Lower lobe of right lung (tissue), 2 donors: ENCODE results near the gene RGP1. TPM values are rescaled to one million over a fixed set of nuclear protein-coding genes. Genes with fewer than 3 reads are reported as not detected.

Experiments used
- ATAC-seq, 2 donors: fragments of 200-7000 bp; cut with Tn5 transposase; one replicate each; pipeline ENCODE4 v1.9.1; 2020 to 2022; ENCODE audit warnings: mild to moderate bottlenecking in 2 of 2, moderate library complexity in 2 of 2
- DNase-seq: peaks from one replicate; pipeline ENCODE4 v3.0.0-alpha.2; 2020
- H3K27ac ChIP-seq: fragments of 200-600 bp; one replicate; pipeline ENCODE4 v1.8.0; 2022
- H3K27me3 ChIP-seq: fragments of 200-600 bp; one replicate; pipeline ENCODE4 v1.8.0; 2022; ENCODE audit warnings: low read depth
- H3K36me3 ChIP-seq: fragments of 200-600 bp; one replicate; pipeline ENCODE4 v1.8.0; 2022; ENCODE audit warnings: mild to moderate bottlenecking
- H3K4me1 ChIP-seq: fragments of 200-600 bp; one replicate; pipeline ENCODE4 v1.8.0; 2022
- H3K4me3 ChIP-seq: fragments of 200-600 bp; one replicate; pipeline ENCODE4 v1.8.0; 2022; ENCODE audit warnings: mild to moderate bottlenecking
- H3K9me3 ChIP-seq: fragments of 200-600 bp; one replicate; pipeline ENCODE4 v1.8.0; 2022
- intact Hi-C: fragments of 100-400 bp; cut with DNase I; formaldehyde crosslinking; loops from one replicate; pipeline ENCODE4 v1.11.0; 2022
- total RNA-seq: library from RNA; stranded (reverse); fragmentation: NEBNext Ultra II Directional; extraction: Animal tissue kit (Norgen Biotek cat#: 25700); gene quantifications from one replicate; pipeline ENCODE4 v1.2.1, GENCODE V29; 2021
- TF ChIP-seq, protein P1 (sequence below): fragments of 200-600 bp; IDR thresholded peaks from one replicate; pipeline ENCODE4 v1.8.0; 2022; ENCODE audit warnings: antibody characterized with exemption, mild to moderate bottlenecking
- donor health status: DM: no; HTN: yes; CAD: no; lungs with severe emphysema.

RGP1 gene
- total RNA-seq, 1 donor from 2014 or later, result 29.6 TPM

DNA sequence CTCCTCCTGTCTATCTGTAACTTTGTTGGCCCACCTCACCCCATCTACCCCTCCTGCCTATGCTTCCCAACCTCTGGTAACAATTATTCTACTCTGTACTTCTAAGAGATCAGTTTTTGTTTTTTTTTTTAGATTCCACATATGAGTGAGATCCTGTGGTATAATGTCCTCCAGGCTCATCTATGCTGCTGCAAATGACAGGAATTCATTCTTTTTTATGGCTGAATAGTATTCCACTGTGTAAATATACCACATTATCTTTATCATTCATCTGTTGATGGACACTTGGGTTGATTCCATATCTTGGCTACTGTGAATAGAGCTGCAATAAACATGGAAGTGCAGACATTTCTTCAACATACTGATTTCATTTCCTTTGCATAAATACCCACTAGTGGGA lies 34.3 kb downstream of the RGP1 start:
- TF ChIP-seq, protein P1, sequence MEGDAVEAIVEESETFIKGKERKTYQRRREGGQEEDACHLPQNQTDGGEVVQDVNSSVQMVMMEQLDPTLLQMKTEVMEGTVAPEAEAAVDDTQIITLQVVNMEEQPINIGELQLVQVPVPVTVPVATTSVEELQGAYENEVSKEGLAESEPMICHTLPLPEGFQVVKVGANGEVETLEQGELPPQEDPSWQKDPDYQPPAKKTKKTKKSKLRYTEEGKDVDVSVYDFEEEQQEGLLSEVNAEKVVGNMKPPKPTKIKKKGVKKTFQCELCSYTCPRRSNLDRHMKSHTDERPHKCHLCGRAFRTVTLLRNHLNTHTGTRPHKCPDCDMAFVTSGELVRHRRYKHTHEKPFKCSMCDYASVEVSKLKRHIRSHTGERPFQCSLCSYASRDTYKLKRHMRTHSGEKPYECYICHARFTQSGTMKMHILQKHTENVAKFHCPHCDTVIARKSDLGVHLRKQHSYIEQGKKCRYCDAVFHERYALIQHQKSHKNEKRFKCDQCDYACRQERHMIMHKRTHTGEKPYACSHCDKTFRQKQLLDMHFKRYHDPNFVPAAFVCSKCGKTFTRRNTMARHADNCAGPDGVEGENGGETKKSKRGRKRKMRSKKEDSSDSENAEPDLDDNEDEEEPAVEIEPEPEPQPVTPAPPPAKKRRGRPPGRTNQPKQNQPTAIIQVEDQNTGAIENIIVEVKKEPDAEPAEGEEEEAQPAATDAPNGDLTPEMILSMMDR, result no peak
- no peak for ATAC-seq
- Histone ChIP-seq H3K4me3 (no peak overlapping the region), H3K4me1 (no peaks in the 10 kb centered on the region), H3K36me3 (peaks cover 12% of the 10 kb centered on the region), H3K9me3 (no peaks in the 10 kb centered on the region), H3K27ac (no peak overlapping the region), H3K27me3 (no peaks in the 10 kb centered on the region)
- no peak for DNase-seq
- intact Hi-C loops, result no loop called here

DNA sequence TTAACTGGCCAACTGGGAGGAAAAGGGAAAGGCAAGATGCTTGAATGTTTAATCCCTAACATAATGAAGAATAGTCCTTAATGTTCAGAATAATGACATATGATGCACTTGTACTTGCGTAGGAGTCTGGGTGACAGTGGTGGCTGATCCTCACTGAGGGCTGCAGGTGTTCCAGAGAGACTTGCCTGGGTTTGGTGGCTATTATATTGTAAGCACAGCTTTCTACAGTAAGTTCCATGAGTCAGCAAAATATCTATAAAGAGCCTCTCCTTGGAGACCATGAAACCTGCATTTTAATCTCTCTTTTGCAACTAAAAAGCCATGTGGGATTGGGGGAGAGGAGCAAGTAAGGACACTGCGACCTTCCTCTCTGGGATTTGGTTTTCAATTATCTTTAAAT lies 40.5 kb downstream of the RGP1 start:
- intact Hi-C loops, result no loop called here
- DNase-seq (no peak), ATAC-seq (no peak)
- Histone ChIP-seq H3K27ac (no peak overlapping the region), H3K9me3 (no peaks in the 10 kb centered on the region), H3K36me3 (peaks cover 12% of the 10 kb centered on the region), H3K27me3 (no peaks in the 10 kb centered on the region), H3K4me3 (no peak overlapping the region), H3K4me1 (peaks cover 30% of the 10 kb centered on the region)
- TF ChIP-seq, protein P1, result no peak

DNA sequence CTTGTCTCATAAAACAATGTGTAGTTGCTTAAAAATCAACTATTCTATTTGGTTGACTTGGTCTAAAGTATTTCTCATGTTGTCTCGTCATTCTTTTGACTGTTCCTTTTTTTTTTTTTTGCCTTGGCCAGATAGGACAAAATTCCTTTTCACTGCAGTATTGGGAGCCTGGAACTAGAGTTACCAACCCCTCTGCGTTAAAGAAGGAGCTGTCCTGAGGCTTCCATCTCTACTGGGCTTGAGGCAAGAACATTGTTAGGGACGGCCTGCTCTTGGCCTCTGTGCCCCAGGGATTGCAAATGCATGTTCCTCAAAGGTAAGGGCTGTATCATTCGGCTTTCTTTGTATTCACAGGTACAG lies 40.9 kb downstream of the RGP1 start:
- Histone ChIP-seq H3K9me3 (no peaks in the 10 kb centered on the region), H3K4me3 (no peak overlapping the region), H3K4me1 (peaks cover 35% of the 10 kb centered on the region), H3K36me3 (peaks cover 12% of the 10 kb centered on the region), H3K27ac (no peak overlapping the region), H3K27me3 (no peaks in the 10 kb centered on the region)
- DNase-seq (no peak), ATAC-seq (no peak)
- intact Hi-C loops, result no loop called here
- TF ChIP-seq, protein P1, result no peak

DNA sequence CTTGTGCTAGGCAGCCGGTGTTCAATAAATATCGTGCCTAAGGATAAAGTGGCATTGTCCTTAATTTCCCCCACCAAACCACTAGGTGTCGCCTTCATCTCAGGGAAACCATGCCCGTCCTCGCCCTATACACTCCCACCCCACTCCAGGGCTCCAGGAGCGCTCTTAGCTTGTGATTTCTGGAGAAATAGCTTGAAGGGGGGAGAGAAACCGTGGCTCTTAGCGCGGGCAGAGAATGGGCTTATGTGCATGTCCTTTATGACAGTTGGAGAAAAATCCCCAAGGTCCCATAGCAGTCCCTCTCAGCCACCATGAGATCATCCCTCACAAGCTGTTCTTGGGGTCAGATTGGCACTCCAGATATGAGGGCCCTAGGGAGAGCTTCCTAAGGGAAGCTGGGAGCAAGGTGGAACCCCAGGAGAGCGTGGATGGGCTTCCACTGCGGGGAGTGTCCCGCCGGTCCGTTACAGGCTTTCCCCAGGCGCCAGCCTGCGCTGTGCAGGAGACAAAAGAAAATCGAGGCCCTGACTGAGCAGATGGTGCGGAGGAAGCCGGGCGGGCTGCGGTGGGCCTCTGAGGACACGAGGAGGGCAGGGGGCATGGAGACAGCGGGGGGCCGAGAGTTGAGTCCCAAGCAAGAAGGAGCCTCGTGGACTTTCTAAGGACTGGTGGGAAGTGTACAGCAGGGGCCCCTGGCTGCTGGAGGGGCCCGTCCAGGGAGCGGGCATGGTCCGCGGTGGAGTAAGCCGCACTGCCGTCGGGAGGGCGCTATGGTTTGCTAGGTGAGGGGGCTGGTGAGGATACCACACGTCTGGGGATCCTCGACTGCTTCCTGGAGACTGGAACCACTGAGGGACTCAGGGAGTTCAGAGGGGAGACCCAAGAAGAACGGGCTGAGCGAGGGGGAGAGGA lies 41.6 kb downstream of the RGP1 start:
- Histone ChIP-seq H3K27ac (peak overlapping the region; percentile 74), H3K27me3 (no peaks in the 10 kb centered on the region), H3K9me3 (no peaks in the 10 kb centered on the region), H3K4me3 (peak overlapping the region; percentile 58), H3K36me3 (peaks cover 10% of the 10 kb centered on the region), H3K4me1 (peaks cover 39% of the 10 kb centered on the region)
- TF ChIP-seq, protein P1, result peak; percentile 81
- ATAC-seq (peak; percentile 92), DNase-seq (peak; percentile 63)
- intact Hi-C loops, result no loop called here

DNA sequence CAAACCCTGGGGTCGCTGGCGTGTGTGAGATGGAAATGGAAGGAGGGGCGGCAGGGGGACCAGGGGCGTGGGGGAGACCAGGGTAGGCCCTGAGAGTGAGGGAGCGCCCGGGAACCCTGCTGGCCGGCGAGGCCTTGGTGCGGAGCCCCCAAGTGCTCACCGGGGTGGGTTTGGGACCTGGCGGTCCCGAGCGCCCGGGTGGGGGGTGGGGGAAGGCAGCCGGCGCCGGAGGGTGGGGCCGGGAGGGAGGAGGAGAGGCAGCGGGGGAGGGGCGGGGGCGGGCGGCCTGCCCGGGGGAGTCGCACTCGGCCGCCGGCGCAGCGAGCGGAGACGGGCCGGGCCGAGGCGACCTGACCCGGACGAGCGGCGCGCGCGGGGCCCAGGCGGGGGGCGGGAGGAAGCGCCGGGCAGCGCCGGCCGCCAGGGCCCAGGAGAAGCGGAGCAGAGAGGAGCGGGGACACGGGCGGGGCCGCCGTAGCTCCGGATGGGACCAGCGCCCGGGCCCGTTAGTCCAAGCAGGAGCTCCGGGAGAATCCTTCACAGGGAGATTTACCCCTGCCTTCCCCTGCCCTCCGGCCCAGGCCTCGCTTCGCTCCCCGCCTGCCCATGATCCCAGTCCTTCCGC lies 42.3 kb downstream of the RGP1 start, which contains the start of gene NPR2:
NPR2 (plus strand) TSS at position 295 of the 625 bp plus-strand sequence. CDS start 818 bp downstream, outside the sequence.
- TF ChIP-seq, protein P1, result no peak
- Histone ChIP-seq H3K36me3 (peaks cover 2% of the 10 kb centered on the region), H3K27me3 (no peaks in the 10 kb centered on the region), H3K9me3 (no peaks in the 10 kb centered on the region), H3K4me3 (peak within 1 kb of the TSS; percentile 58), H3K27ac (peak within 1 kb of the TSS; percentile 74), H3K4me1 (peaks cover 39% of the 10 kb centered on the region)
- no peak for DNase-seq
- intact Hi-C loops, result no loop called here
- ATAC-seq, result peak; percentile 48 to 56
